GM18517 (cell line): ENCODE results near the gene AIRE.
A peak's percentile ranks its signal among the peaks of the same experiment; 100 is the strongest.
"Not testable (repeated sequence)": the region's sequence is repeated elsewhere in the genome, so short reads cannot be mapped to it uniquely, and the experiment has no call there.

ENCODE experiments used
- ATAC-seq: cut with Tn5 transposase; IDR thresholded peaks from one replicate; pipeline ENCODE4 v1.9.1; 2021; ENCODE audit warnings: mild to moderate bottlenecking, moderate library complexity; ENCODE audit not compliant: unreplicated experiment

The AIRE gene

GRCh38 chr21:44285138-44285992 lies at the start of gene AIRE:
Gene AIRE (plus strand): TSS chr21:44285876. CDS start chr21:44286007, 131 bp downstream.
- no peak for ATAC-seq

GRCh38 chr21:44240353-44240752 lies 45.3 kb upstream of the AIRE start:
- not testable (repeated sequence) for ATAC-seq

- not testable (repeated sequence) for ATAC-seq
Measured at GRCh38 chr21:44240842-44241241, 44.8 kb upstream of the AIRE start, which contains the start of gene ICOSLG. Gene ICOSLG (minus strand): TSS chr21:44240943. CDS start chr21:44240817, 126 bp downstream.

- ATAC-seq, result not testable (repeated sequence)
Measured at GRCh38 chr21:44241281-44241680, 44.4 kb upstream of the AIRE start.

GRCh38 chr21:44243980-44244379 lies 41.7 kb upstream of the AIRE start:
- ATAC-seq, result peak; percentile 71

- not testable (repeated sequence) for ATAC-seq
Measured at GRCh38 chr21:44247904-44248303, 37.8 kb upstream of the AIRE start.

GRCh38 chr21:44249204-44250037 lies 36.3 kb upstream of the AIRE start:
- not testable (repeated sequence) for ATAC-seq

- ATAC-seq, result no peak
Measured at GRCh38 chr21:44253832-44254710, 31.6 kb upstream of the AIRE start.

- no peak for ATAC-seq
Measured at GRCh38 chr21:44255511-44255981, 30.1 kb upstream of the AIRE start.

- no peak for ATAC-seq
Measured at GRCh38 chr21:44258056-44258725, 27.5 kb upstream of the AIRE start.

GRCh38 chr21:44259082-44259705 lies 26.5 kb upstream of the AIRE start:
- ATAC-seq, result no peak

- ATAC-seq, result no peak
Measured at GRCh38 chr21:44260066-44260465, 25.6 kb upstream of the AIRE start.

- ATAC-seq, result no peak
Measured at GRCh38 chr21:44260791-44261631, 24.7 kb upstream of the AIRE start.

- ATAC-seq, result no peak
Measured at GRCh38 chr21:44261675-44262295, 23.9 kb upstream of the AIRE start, which contains the start of gene DNMT3L. Gene DNMT3L (minus strand): TSS chr21:44261897. CDS start chr21:44261259, 638 bp downstream.

- ATAC-seq, result no peak
Measured at GRCh38 chr21:44262338-44263056, 23.2 kb upstream of the AIRE start.

- ATAC-seq, result no peak
Measured at GRCh38 chr21:44263221-44263760, 22.4 kb upstream of the AIRE start.

- ATAC-seq, result no peak
Measured at GRCh38 chr21:44263768-44264167, 21.9 kb upstream of the AIRE start.
